HG02870 (cell line): Measurements from ENCODE around the gene PLXNA4.

Source experiments
- ATAC-seq: cut with Tn5 transposase; IDR thresholded peaks from one replicate; pipeline ENCODE4 v1.9.1; 2021; ENCODE audit warnings: mild to moderate bottlenecking, moderate library complexity; ENCODE audit not compliant: unreplicated experiment

The PLXNA4 gene

DNA sequence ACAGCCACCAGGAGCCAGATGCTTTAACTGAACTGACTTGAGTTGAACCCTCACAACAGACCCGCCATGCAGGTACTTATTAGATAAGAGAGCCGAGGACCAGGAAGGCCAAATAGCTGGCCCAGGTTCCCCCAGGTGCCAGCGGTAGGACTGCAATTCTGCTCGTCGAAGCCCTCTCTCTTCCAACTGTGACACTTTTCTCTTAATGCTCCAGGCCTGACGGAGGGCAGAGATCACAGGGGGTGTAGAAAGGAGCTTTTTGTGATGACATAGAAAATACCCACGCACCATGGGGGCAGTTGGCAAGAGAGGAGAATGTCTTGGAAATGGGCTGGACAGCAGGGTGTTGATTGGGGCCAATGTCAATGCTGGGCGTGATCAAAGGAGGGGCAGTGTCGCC is 208.5 kb downstream of the PLXNA4 start:
- no peak for ATAC-seq

DNA sequence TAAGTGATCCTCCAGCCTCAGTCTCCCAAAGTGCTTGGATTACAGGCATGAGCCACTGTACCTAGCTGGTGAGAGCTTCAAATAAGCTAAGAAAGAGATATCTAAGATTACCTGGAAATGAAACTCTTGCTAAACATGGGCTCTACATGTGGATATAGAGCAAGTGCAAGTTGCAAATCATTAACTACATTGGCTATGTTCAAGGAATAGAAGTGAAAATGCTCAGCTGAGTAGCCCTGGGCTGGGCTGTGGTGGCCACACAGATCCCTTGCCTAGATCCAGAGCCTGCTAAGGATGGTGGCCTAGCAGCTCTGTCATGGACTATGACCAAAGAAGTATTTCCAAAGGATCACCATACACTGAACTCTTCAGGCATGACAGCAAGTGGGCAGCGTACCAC is 209.3 kb downstream of the PLXNA4 start:
- ATAC-seq, result no peak

DNA sequence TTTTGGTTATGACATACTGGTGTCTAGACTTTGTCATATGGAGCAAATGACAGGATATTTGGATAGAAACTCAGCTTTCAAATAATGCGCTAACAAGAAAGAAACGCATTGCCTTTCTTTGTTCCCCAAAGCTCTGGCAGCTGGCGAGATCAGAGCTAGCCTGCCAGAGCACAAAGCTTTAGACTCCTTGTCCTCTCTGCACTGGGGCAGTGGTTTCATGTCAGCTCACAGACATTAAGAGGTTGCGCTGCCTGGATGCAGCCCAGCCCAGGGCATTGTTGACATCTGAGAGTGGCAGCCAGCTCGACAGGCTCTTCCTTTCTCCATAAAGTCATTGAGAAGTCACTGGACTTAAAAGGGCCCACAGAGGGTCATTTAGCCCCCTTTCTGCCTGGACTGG is 212.0 kb downstream of the PLXNA4 start:
- no peak for ATAC-seq

DNA sequence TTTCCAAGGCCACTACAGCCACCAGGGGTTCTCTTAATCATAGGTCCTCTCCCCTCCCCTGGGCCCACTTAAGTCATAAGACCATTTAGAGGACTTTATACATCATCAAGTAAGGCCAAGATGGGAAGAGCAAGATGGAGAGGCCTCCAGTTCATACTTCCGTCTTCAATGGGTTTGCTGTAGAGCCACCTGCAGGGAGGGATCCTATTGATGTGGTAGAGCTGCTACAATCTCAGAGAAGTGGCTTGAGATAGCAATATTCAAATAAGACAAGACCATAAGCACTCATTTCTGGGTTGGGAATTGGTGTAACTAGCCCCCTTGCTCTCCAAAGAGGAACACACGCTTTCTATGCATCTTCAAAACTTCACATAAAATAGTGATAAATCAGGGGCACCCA is 214.2 kb downstream of the PLXNA4 start:
- ATAC-seq, result no peak

DNA sequence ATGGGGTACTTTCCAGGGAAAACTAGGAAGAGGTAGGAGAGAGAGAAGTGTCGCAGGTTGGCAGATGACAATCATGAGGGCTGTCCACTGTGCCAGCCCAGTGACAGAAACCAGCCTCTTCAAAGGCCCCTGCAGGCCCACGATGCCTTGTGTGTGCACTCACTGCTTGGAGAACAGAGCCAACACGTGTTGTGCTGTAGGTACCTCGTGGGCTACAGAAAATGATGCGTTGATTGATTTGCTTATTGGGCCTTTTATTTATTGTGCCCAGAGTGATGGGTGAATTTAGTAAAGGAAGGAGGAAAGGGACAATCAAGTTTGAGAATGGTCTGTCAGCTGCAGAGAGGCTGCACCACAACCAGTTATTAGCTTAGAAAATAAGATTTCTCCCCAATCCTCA is 215.1 kb downstream of the PLXNA4 start:
- no peak for ATAC-seq

GRCh38 chr7:132359743-132360142 is 216.5 kb downstream of the PLXNA4 start:
- ATAC-seq, result no peak

DNA sequence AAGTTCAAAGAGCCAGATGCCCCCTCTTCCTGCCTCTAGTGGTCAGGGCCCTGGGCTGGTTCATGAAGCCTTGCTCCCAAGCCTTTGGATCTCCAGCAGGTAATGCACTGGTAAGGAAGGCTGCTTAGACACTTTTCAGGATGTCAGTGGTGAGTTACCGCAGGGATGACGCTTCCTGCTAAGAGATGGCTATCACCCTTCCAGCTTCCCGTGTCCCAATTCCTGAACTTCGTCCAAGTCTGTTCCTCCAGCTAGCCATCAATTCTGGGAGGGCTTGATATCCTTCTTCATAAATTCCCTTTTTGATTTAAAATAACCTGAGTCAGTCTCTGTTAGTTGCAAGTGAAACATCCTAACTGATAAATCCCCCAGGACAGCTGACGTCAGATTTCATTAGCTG is 221.2 kb downstream of the PLXNA4 start:
- ATAC-seq, result no peak

DNA sequence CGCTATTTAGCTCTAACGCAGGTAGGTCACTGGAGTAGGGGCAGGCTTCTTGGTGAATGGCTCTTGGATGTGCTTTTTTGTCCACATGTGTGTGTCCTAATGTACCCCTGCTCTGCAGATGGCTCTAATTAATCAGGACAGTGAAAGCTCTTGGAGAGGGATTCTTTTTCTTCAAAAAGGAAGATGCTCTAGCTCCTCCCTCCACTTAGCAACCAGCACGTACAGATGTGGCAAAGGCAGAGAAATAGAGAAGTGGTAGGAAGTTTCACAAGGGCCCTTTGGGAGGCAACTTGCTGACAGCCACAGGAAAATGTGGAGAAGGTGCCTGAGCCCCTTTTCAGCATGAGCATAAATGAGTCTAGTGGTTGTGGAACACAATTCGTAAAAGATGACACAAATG is 221.7 kb downstream of the PLXNA4 start:
- no peak for ATAC-seq

- ATAC-seq, result no peak
Observed at GRCh38 chr7:132353936-132354335, 222.3 kb downstream of the PLXNA4 start.

- ATAC-seq, result no peak
Observed at GRCh38 chr7:132352800-132353199, 223.5 kb downstream of the PLXNA4 start.

DNA sequence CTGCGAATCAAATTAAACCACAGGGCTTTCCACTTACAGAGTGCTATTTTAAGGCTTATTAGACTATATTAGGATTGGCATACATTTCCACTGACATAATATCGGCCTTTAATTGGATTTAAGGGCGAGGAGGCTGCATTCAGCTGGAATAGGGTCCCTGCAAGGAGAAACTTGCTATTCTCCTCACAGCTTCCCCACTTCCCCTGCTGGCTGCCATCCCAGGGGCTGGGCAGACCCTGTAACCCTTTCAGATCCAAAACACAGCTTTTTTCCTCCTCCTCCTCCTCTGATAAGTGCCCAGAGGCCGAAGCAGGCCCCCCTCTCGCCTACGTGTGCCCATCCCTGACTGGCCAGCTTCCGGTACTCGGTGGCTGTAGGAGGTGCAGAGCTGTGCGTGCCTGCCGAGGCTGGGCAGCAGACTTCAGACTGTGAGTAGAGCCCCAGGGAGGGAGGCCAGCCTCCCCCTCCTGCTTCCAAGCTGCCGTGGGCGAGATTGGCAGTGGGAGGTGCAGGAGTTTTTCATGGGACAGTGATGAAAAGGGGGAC is 224.2 kb downstream of the PLXNA4 start:
- ATAC-seq, result no peak

- ATAC-seq, result no peak
Observed at GRCh38 chr7:132350741-132351140, 225.5 kb downstream of the PLXNA4 start.

DNA sequence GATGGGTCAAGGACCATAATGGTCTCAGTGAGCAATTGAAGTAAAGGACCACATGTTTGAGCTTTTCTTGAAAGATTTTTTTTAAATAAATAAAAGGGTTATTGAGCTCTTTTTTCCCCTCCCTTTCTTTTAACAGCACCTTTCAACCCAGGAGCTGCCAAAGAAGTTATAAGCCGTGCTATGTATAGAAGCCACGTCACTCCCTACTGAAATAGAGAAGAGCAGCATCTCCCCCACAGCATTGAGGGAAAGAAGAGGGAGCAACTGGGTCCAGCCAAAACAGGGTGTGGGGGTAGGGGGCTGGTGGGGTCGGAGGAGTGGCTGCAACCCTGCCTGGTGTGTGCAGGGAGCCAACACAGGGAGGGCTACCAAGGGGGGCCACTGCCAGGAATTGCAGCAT is 227.2 kb downstream of the PLXNA4 start:
- no peak for ATAC-seq

DNA sequence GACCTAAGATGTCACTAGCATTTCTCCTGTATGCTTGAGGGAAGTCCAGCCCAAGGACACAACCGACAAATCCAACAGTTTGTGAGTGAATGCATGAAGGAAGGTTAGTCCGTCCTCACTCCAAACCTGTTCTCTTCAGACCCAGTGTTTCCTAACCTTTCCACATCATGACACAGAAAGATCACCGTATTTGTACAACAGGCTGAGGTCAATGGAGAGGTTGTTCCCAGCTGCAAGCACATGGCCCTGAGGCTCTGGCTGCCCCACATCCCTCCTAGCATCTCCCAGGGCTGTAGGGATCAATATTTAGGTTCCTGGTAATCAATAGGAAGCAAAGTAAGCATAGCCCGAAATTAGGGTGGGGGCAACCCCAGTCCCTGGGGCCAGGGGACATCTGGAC is 227.9 kb downstream of the PLXNA4 start:
- ATAC-seq, result no peak

GRCh38 chr7:132347858-132348257 is 228.4 kb downstream of the PLXNA4 start:
- ATAC-seq, result no peak

- ATAC-seq, result no peak
Observed at GRCh38 chr7:132347123-132347522, 229.1 kb downstream of the PLXNA4 start.

- ATAC-seq, result no peak
Observed at GRCh38 chr7:132345543-132346129, 230.6 kb downstream of the PLXNA4 start.

DNA sequence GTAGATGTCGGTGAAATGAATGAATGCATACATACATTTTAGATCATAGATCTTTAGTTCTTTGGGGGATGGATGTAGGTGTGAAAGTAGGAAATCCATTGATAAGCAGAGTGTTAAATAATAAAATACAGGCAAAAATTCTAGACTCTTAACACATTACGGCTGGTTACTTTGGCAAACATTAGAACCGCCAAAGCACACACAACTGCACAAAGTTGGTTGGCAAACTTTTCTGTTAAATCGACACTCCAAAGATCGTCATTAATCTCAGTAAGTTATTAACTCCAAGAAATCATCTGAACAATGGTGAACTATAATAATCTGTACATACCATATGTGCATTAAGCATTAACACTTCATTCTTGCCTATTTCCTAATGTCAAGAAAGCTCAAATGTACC is 231.2 kb downstream of the PLXNA4 start:
- no peak for ATAC-seq

GRCh38 chr7:132343199-132343598 is 233.1 kb downstream of the PLXNA4 start:
- no peak for ATAC-seq

GRCh38 chr7:132337450-132338080 is 238.7 kb downstream of the PLXNA4 start:
- ATAC-seq, result no peak

- no peak for ATAC-seq
Observed at GRCh38 chr7:132336797-132337196, 239.5 kb downstream of the PLXNA4 start.

DNA sequence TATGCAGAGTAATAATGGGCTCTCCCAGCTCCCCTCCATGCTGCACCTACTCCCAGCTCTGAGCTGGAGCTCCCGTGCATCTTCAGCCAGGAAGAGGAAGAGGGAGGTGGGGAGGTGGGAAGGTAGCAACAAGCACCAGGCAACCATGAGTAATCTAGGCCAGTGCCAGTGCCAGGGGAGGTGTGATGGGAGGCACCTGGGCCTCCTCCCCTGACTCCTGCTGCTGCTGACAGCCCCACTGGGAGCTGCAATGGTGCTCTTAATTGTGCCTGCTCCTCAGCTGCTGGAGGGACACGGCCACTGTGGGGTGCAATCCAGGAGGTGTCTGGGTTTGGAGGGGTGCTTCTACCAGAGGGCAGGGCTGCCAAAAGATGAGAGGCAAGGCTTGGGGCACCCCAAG is 243.0 kb downstream of the PLXNA4 start:
- no peak for ATAC-seq

DNA sequence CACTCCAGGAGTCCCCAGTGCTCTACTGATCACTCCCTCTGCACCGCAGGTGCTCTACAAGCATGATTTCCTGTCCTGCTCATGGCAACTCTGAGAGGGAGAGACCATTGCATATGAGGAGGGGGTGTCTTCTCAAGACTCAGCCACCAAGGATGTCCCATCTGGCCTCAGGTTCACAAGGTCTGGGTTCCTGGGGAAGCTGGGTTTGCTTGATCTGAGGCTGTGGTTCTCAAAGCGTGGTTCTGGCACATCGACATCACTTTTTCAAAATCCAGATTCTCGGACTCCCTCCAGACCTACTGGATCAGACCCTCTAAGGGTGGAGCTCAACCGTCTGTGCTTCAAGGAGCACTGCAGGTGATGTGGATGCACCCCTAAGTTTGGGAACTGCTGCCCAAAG is 247.5 kb downstream of the PLXNA4 start:
- ATAC-seq, result no peak
